ENCODE results near the gene JPH2.

DNA sequence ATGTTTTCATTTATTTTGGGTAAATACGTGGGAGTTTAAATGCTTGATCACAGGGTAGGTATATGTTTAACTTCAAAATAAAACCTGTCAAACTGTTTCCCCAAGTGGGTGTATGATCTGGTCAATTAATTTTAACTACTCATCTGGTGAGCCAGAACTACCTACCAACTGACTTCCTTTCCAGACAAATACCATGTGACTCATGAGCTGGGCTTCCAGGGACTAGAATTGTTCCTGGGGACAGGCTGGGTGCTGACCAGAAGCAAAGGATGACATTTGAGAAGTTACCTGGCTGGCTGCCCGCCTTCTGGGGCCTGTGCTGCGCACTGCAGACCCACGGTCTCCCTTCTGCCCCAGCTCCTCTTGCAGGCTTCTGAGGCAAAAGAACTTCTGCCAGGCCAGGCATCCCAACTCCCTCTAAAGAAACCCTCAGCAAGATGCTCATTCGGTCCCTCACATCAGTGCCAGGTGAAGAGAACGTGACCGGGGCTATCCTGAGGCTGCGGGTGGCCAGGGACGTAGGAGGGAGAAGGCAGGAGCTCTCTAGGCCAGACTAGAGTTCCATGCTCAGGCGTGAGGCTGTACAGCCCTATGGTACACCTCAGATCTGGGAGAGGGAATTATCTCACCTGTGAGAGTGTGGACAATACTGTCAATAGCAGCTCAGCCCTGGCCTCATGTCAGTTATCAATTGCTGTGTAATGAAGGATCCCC lies 103.6 kb downstream of the JPH2 start:
- TF ChIP-seq, protein P1, sequence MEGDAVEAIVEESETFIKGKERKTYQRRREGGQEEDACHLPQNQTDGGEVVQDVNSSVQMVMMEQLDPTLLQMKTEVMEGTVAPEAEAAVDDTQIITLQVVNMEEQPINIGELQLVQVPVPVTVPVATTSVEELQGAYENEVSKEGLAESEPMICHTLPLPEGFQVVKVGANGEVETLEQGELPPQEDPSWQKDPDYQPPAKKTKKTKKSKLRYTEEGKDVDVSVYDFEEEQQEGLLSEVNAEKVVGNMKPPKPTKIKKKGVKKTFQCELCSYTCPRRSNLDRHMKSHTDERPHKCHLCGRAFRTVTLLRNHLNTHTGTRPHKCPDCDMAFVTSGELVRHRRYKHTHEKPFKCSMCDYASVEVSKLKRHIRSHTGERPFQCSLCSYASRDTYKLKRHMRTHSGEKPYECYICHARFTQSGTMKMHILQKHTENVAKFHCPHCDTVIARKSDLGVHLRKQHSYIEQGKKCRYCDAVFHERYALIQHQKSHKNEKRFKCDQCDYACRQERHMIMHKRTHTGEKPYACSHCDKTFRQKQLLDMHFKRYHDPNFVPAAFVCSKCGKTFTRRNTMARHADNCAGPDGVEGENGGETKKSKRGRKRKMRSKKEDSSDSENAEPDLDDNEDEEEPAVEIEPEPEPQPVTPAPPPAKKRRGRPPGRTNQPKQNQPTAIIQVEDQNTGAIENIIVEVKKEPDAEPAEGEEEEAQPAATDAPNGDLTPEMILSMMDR (IDR thresholded peaks at IDR 0.05) = no peak
- TF ChIP-seq POLR2A (IDR thresholded peaks at IDR 0.05) = no peak
